Jurkat, Clone E6-1 (cell line): ENCODE measurements around the gene TYW1.
"Not testable (repeated sequence)": the region's sequence is repeated elsewhere in the genome, so short reads cannot be mapped to it uniquely, and the experiment has no call there.

Experiments
- DNase-seq: peaks from one replicate; pipeline ENCODE4 v3.0.0-alpha.2; 2011; ENCODE audit warnings: low read depth, low spot score
- H3K4me3 ChIP-seq: 2 replicates; pipeline ENCODE4 v1.5.1; 2011; ENCODE audit warnings: mild to moderate bottlenecking, low read length, control low read depth, moderate library complexity

Gene TYW1

DNA sequence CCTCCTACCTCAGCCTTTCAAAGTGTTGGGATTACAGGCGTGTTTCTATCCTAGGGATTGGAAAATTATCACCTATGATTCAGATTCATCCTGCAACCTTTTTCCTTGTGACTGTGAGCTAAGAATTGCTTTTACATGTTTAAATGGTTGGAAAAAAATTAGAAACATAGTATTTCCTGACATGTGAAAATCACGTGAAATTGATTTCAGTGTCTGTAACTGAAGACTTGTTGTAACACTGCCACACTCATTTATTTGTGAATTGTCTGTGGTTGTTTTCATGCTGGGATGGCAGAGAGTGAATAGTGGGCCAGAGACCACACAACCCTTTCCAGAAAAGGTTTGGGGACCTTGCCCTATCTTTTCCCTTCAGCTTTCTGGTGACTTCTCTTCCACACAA is 273.3 kb downstream of the TYW1 start:
- DNase-seq, H3K4me3 ChIP-seq: not testable (repeated sequence)
